Stimulated activated CD4-positive, alpha-beta T cell treated with anti-CD3 and anti-CD28 coated beads, Interleukin-1b, Interleukin-23, amount 100 ng/mL, for 24 hours (primary cell): ENCODE results near the gene TEX53.

Source experiments
- DNase-seq, 4 experiments: peaks; one replicate each; pipeline ENCODE4 v3.0.0-alpha.2; 2020; ENCODE audit warnings: low read depth in 4 of 4, low spot score in 1 of 4

TEX53 gene

GRCh38 chr9:114657705-114658104 lies at the start of gene TEX53:
Gene TEX53 (minus strand): TSS chr9:114657805. CDS start chr9:114657774, 31 bp downstream.
- DNase-seq = no peak

DNA sequence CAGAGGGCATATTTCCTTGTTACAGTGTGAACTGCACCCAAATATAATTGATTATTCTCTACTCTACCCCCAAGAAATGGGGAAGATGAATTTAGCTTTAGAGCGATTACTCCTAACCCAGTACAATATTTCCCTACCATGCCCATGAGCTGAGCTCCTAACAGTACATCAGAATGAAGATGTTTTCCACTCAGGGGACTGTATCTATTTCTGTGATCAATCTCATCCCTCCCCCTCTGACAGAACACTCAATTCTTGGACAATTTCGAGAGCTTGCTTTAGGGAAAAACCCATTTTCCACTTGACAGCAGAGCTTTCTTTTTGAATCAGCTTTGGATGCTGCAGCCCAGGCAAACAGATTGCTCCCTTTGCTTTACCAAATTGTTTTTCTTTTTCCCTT lies 49.1 kb upstream of the TEX53 start:
- no peak for DNase-seq

- no peak for DNase-seq
Observed at GRCh38 chr9:114701988-114702387, 44.4 kb upstream of the TEX53 start.

DNA sequence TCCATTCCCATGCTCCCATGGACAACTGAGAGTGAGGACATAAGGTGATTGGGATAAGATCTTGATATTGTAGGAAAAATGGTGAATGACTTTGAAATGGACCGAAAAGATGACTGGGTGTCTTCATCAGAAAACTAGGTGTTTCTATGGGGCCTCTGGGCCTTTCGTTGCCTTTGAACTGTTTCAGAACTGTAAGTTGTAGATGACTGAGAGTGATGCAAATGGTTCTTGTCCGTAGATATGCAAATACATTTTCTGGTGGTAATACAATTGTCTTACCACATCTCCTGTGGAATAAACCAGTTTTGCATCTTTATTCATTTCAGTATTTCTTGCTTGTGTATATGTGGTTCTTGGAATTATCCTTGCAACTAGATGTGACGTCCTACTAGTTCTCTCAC lies 40.3 kb upstream of the TEX53 start:
- no peak for DNase-seq

DNA sequence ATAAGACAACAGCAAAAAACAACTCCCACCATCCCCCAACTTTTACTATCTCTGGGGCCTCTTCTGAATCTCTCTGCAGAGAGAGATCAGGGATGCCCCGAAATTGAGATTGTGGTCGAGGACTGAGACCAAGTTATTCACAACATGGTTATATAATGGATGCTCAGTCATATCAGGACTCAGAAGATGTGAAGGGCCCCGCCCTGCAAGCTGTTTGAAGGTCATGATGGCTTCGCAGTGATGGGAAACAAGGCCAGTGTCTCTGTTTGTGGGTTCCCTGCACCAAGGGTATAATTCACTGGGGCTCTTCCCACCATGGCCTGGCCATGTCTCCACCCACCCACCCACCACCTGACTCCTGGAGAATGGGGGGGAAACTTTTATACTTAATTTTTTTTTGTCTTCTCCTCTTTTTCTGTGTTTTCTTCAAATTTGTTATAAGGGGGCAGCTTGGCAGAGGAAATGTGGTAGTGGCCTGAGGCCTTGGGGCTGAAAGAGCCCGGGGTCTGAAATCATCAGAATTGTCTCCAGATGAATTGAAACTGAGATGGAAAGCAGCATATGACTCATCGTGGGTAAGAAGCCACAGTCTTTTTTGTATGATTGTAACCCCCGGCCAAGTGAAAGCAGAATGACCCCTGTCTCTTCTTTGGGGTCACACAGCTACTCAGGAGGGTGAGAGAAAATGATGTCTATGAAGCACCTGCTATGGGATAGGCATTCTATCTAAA lies 39.4 kb upstream of the TEX53 start:
- DNase-seq = peak in 3 of 4 experiments; percentile 35 to 69 (median 44)

- DNase-seq = no peak
Observed at GRCh38 chr9:114695948-114696347, 38.3 kb upstream of the TEX53 start.

GRCh38 chr9:114694719-114695269 lies 37.2 kb upstream of the TEX53 start:
- no peak for DNase-seq

DNA sequence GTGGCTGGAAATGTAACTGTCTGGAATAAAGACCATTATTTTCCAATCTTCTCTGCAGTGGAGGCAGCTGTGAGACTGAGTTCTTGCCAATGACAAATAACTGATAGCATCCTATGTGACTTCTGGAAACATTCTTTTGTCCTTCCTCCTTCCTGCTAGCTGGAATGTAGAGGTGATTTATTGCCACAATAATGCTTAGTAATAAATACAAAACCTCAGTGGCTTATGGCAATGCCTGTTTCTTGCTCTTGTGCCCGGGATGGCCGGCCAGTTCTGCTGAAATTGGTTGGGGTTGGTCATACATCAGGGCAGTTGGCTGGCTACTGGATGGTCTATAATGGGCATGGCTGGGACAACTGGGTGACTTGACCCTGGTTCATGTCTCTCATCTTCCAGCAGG lies 36.5 kb upstream of the TEX53 start:
- DNase-seq = no peak

DNA sequence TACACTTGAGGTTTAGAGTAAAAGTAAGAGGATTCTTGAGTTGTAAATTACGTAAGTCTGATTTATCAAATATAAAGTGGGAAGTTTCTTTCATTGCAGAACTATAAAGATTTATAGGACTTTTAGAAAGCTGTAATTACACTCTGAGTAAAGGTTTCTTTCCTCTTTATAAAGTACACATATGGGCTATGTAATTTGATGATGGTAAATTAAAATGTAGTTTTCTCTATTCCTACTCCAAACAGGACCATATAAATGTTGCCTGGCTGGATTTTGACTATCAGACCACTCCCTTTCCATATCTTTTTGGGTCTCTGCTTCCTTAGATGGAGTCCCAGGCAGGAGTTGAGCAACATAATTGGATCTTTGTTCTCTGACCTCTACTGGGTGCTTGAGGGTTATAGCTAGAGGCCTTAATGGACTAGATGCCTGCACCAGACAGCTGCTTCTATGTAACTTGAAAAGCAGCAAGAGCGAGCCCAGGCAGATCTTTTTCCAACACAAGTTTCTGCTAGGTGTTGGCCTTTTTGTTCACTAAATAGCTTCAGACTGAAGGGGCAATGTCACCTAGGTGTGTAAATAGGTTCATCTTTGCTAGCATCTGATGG lies 35.7 kb upstream of the TEX53 start:
- no peak for DNase-seq

- DNase-seq = no peak
Observed at GRCh38 chr9:114691956-114692295, 34.3 kb upstream of the TEX53 start.

DNA sequence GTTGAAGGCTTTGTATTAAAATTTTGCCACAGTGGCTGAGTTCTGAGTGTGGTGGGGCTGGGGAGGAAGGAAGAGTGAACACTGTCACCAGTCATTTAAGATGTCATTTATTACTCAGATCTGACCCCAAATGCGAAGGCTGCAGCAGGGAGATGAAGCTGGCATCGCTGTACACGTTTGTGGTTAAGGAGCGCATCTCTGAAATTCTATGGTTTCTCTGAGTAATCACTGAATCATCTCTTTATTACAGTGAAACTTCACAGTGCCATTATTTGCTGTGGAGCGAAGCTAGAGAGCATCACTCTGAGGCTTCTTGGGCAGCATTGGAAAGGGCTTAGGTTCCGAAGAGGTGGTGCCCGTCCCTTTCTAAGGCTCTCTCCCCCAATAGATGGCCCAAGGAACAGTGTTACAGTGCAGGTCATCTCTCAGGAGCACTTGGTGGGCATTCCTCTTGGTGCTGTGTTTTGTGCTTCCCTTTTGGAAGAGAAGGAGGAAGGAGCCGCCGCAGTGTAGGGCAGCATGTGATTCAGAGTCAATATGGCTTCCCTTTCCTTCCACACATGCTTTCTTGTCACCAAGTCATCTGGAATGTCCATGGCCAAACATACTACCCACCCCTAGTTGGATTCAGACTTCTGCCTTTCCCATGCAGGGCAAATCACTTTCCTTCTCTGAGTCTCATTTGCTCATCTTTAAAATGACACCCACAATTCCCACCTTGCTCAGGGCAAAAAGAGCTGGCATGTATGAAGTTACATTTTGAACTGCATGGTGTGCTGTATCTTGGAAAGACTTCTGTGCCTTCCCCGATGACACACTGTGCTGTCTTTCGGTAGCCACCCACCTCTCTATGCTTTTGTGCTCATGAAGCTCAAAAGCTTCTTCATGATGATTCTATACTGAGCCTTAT lies 33.7 kb upstream of the TEX53 start:
- peak in 3 of 4 experiments; percentile 38 to 64 (median 47) for DNase-seq

DNA sequence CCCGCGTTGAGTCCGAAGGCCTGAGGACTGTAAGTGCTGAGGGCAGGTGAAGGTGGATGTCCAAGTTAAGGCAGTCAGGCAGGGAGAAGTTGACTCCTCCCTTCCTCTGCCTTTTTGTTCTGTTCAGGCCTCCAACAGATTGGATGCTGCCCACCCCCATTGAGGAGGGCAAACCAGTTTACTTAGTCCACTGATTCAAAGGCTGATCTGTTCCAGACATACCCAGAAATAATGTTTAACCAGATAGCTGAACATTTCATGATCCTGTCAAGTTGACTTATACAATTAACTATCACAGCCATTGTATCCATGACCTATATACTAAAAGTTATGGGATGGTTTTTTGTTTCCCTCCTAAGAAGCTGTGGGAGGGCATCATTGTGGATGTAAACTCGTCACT lies 32.7 kb upstream of the TEX53 start:
- no peak for DNase-seq

DNA sequence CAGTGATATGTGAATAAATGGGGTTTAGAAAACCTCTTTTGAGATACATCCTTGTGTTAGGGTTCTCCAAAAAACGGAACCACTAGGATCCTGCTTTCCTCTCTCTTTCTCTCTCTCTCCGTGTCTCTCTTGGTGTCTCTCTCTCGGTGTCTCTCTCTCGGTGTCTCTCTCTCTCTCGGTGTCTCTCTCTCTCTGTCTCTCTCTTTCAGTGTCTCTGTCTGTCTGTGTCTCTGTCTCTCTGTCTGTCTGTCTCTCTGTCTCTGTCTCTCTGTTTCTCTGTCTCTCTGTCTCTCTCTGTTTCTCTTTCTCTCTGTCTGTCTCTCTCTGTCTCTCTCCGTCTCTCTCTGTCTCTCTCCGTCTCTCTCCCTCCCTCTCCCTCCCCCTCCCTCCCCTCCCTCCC lies 32.2 kb upstream of the TEX53 start:
- no peak for DNase-seq

- no peak for DNase-seq
Observed at GRCh38 chr9:114688909-114689610, 31.5 kb upstream of the TEX53 start.

DNA sequence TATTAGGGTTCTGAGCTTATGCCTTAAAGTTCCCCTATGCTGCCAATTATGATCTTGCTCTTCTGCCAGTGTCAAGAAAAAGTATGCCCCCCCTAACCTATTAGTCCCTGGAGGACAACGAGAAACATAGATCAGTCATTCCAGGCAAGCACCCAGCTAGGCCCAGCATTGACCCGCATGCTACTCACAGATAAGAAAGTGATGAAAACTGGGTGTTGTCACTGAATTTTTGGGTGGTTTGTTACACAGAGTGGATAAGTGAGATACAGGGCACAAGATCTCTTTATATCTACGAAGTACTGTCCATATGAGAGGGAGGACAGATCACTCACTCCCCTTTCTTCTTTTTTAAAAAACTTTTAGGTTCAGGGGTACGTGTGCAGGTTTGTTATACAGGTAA lies 30.8 kb upstream of the TEX53 start:
- DNase-seq = no peak

DNA sequence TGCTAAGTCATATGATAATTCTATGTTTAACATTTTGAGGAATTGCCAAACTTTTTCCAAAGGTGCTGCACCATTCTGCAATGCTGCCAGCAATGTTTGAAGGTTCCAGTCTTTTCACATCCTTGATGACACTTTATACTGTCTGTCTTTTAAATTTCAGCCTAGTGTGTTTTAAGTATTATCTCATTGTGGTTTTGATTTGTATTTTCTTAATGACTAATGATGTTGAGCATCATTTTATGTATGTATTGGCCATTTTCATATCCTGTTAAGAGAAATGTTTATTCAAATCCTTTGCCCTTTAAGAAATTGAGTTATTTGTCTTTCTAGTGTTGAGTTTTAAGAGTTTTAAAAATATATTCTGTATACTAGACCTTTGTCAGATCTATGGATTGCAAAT lies 29.4 kb upstream of the TEX53 start:
- no peak for DNase-seq

GRCh38 chr9:114685951-114686350 lies 28.3 kb upstream of the TEX53 start:
- DNase-seq = no peak

- DNase-seq = no peak
Observed at GRCh38 chr9:114684036-114684435, 26.4 kb upstream of the TEX53 start.

DNA sequence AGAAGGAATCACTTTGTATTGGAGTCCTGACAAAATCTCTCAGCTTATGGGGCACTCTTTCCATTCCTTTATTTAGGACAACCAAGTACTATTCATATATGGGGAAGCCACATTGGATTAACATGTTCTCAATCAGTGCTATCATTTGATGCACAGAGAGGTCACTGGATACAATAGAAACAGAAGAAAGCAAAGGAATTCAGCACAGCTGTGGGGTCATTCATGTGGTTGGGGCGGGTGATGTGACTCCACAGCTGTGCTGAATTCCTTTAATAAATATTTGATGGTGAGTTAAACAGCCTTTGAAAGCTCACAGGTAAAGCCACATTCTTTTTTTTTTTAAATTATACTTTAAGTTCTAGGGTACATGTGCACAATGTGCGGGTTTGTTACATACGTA lies 25.2 kb upstream of the TEX53 start:
- no peak for DNase-seq

- peak; percentile 65 to 80 (median 75) for DNase-seq
Observed at GRCh38 chr9:114681594-114682332, 24.2 kb upstream of the TEX53 start, which contains the start of gene TEX48. Gene TEX48 (minus strand): TSS chr9:114682192. CDS start chr9:114671723, 10,469 bp downstream.
